ENCODE data around the gene OLAH. TPM values are rescaled to one million over a fixed set of nuclear protein-coding genes. Genes with fewer than 3 reads are reported as not detected.
A peak's percentile ranks its signal among the peaks of the same experiment; 100 is the strongest.

The OLAH gene
- total RNA-seq, 1 experiment from 2014 or later: not detected

DNA sequence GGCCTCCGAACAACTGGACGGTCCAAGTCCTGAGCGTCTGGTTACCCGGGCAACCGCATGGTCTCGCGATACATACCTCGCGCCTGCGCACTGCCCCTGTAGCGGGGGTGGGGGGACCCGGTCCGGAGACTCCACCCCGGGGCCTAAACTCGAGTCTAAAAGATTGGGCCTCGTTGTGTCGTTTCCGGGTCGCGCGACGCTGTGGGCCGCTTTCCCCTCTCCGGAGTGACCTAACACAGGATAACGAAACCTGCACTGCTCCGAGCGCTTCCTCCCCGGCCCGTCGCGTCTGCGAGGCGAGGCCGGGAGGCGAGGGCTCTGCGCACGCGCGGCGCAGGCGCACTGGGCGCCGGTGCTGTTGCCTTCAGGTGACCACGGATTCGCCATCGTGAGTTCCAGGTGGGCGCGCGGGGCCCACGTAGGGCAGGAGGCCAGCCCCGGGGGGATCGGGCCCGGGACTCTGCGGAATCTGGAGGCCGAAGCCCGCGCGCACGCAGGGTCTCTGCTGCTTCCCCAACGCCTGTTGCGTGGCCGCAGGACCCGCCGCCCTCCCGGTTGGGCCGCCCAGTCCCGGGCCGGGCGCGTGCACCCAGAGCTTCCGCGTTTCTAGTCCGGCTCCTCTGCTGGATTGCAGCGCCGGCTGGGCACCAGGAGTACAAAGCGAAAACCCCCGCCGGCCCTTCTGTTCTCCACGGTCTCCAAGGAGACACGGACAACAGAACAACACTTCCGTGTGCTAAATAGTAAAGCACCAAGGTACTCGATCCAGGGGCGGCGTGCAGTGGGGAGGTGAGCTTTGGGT, 53.5 kb downstream of the OLAH start, which contains the start of gene RPP38:
Gene RPP38 (plus strand): TSS at position 345 of the 802 bp plus-strand sequence. CDS start 5,960 bp downstream, outside the sequence.
- Histone ChIP-seq H3K4me2 (peak within 1 kb of the TSS; percentile 99), H3K27ac (peak within 1 kb of the TSS; percentile 92), H3K9me2 (ENCODE audit: insufficient read depth) (no peaks in the 10 kb centered on the region), H3K36me3 (ENCODE audit: low read depth) (no peaks in the 10 kb centered on the region; the same call in 1 of the 2 replicates), H3K4me1 (replicated peaks; ENCODE audit: insufficient read depth) (peaks cover 9% of the 10 kb centered on the region), H3K27me3 (ENCODE audit: insufficient read depth, low read depth) (no peaks in the 10 kb centered on the region), H3K79me2 (ENCODE audit: low read depth) (peaks cover 48% of the 10 kb centered on the region), H3K9me3 (ENCODE audit: insufficient read depth, low read depth) (no peaks in the 10 kb centered on the region), H4K20me1 (ENCODE audit: insufficient read depth) (peaks cover 38% of the 10 kb centered on the region), H3K4me3 (peak within 1 kb of the TSS; percentile 87), H2AFZ (peak within 1 kb of the TSS; percentile 93), H3F3A (ENCODE audit: insufficient read depth, low read depth) (peaks cover 17% of the 10 kb centered on the region; the same call in 1 of the 2 replicates)
- ChIA-PET POLR2A (ENCODE audit: unreplicated experiment) (interaction anchor here (0.5 kb wide), 1 partner anchor 1380 kb away, joined by 8 read pairs; no protein-coding TSS in a partner anchor), CTCF (interaction anchor here (0.6 kb wide), 1 partner anchor 627 kb away, joined by 5 read pairs; no protein-coding TSS in a partner anchor)
- intact Hi-C loops (cut with micrococcal nuclease; ENCODE audit: unreplicated experiment): loop anchor here (1.0 to 10.0 kb wide), 3 partner anchors 143 to 1312 kb away; partner anchors contain the start of genes CDNF, DCLRE1C, HSPA14 and MSANTD7
- BruUV-seq (replicated peaks): no TSS peak
- peak; percentile 87 to 95 for DNase-seq
- TF ChIP-seq, protein P1, sequence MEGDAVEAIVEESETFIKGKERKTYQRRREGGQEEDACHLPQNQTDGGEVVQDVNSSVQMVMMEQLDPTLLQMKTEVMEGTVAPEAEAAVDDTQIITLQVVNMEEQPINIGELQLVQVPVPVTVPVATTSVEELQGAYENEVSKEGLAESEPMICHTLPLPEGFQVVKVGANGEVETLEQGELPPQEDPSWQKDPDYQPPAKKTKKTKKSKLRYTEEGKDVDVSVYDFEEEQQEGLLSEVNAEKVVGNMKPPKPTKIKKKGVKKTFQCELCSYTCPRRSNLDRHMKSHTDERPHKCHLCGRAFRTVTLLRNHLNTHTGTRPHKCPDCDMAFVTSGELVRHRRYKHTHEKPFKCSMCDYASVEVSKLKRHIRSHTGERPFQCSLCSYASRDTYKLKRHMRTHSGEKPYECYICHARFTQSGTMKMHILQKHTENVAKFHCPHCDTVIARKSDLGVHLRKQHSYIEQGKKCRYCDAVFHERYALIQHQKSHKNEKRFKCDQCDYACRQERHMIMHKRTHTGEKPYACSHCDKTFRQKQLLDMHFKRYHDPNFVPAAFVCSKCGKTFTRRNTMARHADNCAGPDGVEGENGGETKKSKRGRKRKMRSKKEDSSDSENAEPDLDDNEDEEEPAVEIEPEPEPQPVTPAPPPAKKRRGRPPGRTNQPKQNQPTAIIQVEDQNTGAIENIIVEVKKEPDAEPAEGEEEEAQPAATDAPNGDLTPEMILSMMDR (conservative IDR thresholded peaks at IDR 0.05): no peak

DNA sequence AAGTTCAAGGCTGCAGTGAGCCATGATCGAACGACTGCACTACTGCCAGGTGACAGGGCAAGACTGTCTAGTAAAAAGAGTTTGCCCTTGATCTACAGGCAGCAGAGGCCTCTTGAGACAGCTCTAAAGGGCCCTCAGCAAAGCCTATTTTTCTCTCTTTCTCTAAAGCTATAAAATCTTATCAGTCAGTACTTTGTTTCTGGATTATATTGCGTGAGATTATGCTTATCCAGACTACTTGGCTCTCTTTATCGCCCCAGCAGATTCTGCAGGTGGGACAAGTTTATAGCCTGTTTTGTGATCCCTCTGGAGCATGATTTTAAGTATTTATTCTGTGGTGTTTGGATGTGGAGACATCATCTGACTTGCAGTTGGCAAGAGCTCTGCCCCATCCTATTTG, 56.1 kb downstream of the OLAH start:
- peaks cover 29% of the 10 kb centered on the region for H3F3A ChIP-seq (ENCODE audit: insufficient read depth, low read depth)
- intact Hi-C loops (cut with micrococcal nuclease; ENCODE audit: unreplicated experiment): loop anchor here (5.0 to 10.0 kb wide), 2 partner anchors 263 to 1315 kb away; partner anchors contain the start of genes CDNF, HSPA14 and MSANTD7
- DNase-seq: no peak
- H2AFZ ChIP-seq: no peak overlapping the region
- CTCF ChIA-PET: interaction anchor here (0.6 kb wide), 1 partner anchor 66 kb away, joined by 9 read pairs; no protein-coding TSS in a partner anchor
- H3K4me2 ChIP-seq: peak overlapping the region; percentile 99; the same call in 1 of the 2 replicates
- H3K4me1 ChIP-seq (replicated peaks; ENCODE audit: insufficient read depth): peaks cover 9% of the 10 kb centered on the region
- no peaks in the 10 kb centered on the region for H3K27me3 ChIP-seq (ENCODE audit: insufficient read depth, low read depth)
- H3K79me2 ChIP-seq (ENCODE audit: low read depth): peaks cover 54% of the 10 kb centered on the region
- no peaks in the 10 kb centered on the region for H3K9me3 ChIP-seq (ENCODE audit: insufficient read depth, low read depth)
- peaks cover 12% of the 10 kb centered on the region for H3K36me3 ChIP-seq (ENCODE audit: low read depth)
- H3K27ac ChIP-seq: no peak overlapping the region
- BruUV-seq (replicated peaks): no TSS peak
- no peak overlapping the region for H3K4me3 ChIP-seq
- no peaks in the 10 kb centered on the region for H3K9me2 ChIP-seq (ENCODE audit: insufficient read depth)
- POLR2A ChIA-PET (ENCODE audit: unreplicated experiment): no interaction called here
- no peak for TF ChIP-seq EZH2 (IDR thresholded peaks at IDR 0.05; ENCODE audit: low read depth)
- TF ChIP-seq, protein P1 (conservative IDR thresholded peaks at IDR 0.05): no peak
- peaks cover 53% of the 10 kb centered on the region for H4K20me1 ChIP-seq (ENCODE audit: insufficient read depth)

DNA sequence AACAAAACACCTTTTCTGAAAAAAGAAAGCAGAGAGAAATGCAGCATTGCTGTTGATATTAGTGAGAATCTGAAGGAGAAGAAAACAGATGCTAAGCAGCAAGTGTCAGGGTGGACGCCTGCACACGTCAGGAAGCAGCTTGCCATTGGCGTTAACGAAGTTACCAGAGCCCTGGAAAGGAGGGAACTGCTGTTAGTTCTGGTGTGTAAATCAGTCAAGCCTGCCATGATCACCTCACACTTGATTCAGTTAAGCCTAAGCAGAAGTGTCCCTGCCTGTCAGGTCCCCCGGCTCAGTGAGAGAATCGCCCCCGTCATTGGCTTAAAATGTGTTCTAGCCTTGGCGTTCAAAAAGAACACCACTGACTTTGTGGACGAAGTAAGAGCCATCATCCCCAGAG, 59.8 kb downstream of the OLAH start:
- no peak overlapping the region for H3K4me2 ChIP-seq
- DNase-seq: no peak
- BruUV-seq (replicated peaks): no TSS peak
- H4K20me1 ChIP-seq (ENCODE audit: insufficient read depth): peaks cover 52% of the 10 kb centered on the region
- no peaks in the 10 kb centered on the region for H3K9me2 ChIP-seq (ENCODE audit: insufficient read depth)
- peaks cover 42% of the 10 kb centered on the region for H3K79me2 ChIP-seq (ENCODE audit: low read depth)
- peaks cover 8% of the 10 kb centered on the region for H3K4me1 ChIP-seq (replicated peaks; ENCODE audit: insufficient read depth)
- no peak overlapping the region for H3K27ac ChIP-seq
- H3K36me3 ChIP-seq (ENCODE audit: low read depth): peaks cover 20% of the 10 kb centered on the region
- POLR2A ChIA-PET (ENCODE audit: unreplicated experiment): no interaction called here
- no peak overlapping the region for H2AFZ ChIP-seq
- CTCF ChIA-PET: no interaction called here
- H3F3A ChIP-seq (ENCODE audit: insufficient read depth, low read depth): peaks cover 37% of the 10 kb centered on the region
- intact Hi-C loops (cut with micrococcal nuclease; ENCODE audit: unreplicated experiment): no loop called here
- no peaks in the 10 kb centered on the region for H3K27me3 ChIP-seq (ENCODE audit: insufficient read depth, low read depth)
- H3K4me3 ChIP-seq: no peak overlapping the region
- no peaks in the 10 kb centered on the region for H3K9me3 ChIP-seq (ENCODE audit: insufficient read depth, low read depth)
- TF ChIP-seq, protein P1 (conservative IDR thresholded peaks at IDR 0.05): no peak
- TF ChIP-seq EZH2 (IDR thresholded peaks at IDR 0.05; ENCODE audit: low read depth): no peak

Data from PC-9 (cell line).